ENCODE data around the gene ACTR3C. TPM values are rescaled to one million over a fixed set of nuclear protein-coding genes. Genes with fewer than 3 reads are reported as not detected.

Gene ACTR3C
- total RNA-seq, 3 donors from 2014 or later = 5.0 to 54.0 (median 30.2) TPM

DNA sequence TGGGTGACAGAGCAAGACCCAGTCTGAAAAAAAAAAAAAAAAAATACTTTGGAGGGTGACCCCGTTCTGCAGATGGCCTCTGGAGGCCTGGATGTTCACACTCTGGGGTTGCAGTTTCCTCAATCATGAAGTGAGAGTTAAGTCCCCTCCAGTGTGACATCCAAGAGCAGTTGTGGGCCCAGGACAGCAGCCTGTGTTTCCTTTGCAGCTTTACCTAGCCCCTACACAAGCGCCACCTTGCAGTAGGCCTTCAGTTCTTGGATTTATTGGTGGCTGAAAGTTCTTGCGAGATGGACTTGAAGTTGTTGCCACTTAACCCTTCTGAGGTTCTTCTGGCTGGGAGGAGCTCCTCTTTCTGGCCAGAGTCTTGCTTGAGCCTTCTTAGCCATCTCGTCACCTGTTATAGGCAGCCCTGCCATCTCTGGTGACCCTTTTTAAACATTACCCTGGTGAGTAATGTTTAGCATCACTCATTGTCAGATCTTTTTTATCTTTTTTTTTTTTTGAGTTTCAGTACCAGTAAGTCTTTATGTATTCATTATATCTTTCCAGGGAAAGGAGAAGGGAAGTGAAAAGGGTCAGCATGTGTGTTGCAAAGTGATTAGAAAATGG, 3.4 kb upstream of the ACTR3C start:
- intact Hi-C loops (cut with DNase I; ENCODE audit: low total_unique reads) = no loop called here
- no peak overlapping the region for H3K27ac ChIP-seq
- peaks cover 0 to 8% of the 10 kb centered on the region in 2 donors for H3K4me1 ChIP-seq
- H3K4me3 ChIP-seq = no peak overlapping the region
- DNase-seq (ENCODE audit: low spot score in 2 of 2) = no peak
- H3K9me3 ChIP-seq = no peaks in the 10 kb centered on the region
- no peaks in the 10 kb centered on the region for H3K27me3 ChIP-seq
- TF ChIP-seq POLR2A (IDR thresholded peaks at IDR 0.05) (no peak), POLR2AphosphoS5 (IDR thresholded peaks at IDR 0.05) (no peak)
- TF ChIP-seq, protein P1, sequence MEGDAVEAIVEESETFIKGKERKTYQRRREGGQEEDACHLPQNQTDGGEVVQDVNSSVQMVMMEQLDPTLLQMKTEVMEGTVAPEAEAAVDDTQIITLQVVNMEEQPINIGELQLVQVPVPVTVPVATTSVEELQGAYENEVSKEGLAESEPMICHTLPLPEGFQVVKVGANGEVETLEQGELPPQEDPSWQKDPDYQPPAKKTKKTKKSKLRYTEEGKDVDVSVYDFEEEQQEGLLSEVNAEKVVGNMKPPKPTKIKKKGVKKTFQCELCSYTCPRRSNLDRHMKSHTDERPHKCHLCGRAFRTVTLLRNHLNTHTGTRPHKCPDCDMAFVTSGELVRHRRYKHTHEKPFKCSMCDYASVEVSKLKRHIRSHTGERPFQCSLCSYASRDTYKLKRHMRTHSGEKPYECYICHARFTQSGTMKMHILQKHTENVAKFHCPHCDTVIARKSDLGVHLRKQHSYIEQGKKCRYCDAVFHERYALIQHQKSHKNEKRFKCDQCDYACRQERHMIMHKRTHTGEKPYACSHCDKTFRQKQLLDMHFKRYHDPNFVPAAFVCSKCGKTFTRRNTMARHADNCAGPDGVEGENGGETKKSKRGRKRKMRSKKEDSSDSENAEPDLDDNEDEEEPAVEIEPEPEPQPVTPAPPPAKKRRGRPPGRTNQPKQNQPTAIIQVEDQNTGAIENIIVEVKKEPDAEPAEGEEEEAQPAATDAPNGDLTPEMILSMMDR (IDR thresholded peaks at IDR 0.05) = no peak
- H3K36me3 ChIP-seq = no peaks in the 10 kb centered on the region

DNA sequence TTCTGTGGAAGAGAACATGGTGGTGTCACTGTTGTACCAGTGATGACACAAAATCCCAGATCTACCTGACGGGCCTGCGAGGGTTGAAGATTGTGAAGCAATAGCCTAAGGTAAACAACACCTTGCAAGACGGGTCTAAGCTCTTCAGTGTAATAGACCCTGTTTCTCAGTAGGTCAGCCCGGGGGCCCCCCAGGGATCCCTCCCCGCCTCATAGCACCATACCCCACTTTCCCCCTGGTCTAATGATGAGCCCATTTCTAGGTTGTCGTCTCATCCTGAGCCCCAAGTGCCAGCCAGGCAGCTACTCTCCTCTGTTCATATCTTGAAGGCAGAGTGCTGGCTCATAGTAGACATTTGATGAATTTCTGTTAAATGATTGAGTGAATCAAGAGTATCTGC, 2.6 kb upstream of the ACTR3C start:
- intact Hi-C loops (cut with DNase I; ENCODE audit: low total_unique reads) = no loop called here
- no peak for DNase-seq (ENCODE audit: low spot score in 2 of 2)

DNA sequence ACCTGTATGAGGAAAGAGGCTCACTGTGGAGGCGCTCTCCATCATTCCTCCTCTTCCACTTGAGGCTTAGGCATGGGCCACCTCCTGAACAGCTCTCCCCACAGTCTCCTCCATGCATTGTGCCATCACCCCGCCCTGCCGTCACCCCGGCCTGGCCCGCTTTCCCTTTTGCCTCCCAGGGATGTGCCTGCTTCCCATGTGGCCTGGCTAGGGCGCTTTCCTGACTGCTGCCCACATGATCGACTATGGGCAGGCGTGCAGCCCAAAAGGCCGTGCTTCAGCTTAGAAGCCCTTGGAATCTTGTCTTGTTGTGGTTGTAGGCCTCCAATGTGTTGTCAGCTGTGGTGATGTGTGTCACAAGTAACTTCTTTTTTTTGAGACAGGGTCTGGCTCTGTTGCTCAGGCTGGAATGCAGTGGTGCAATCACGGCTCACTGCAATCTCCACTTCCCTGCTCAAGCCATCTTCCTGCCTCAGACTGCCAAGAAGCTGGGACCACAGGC, 1.8 kb upstream of the ACTR3C start:
- peak in 1 of 3 donors; percentile 21 for TF ChIP-seq POLR2AphosphoS5 (IDR thresholded peaks at IDR 0.05)
- no peak for TF ChIP-seq POLR2A (IDR thresholded peaks at IDR 0.05)
- no peak for DNase-seq (ENCODE audit: low spot score in 2 of 2)
- Histone ChIP-seq H3K27ac (peak overlapping the region; percentile 91 to 92), H3K4me1 (peaks cover 0 to 8% of the 10 kb centered on the region in 2 donors), H3K9me3 (no peaks in the 10 kb centered on the region), H3K4me3 (peak overlapping the region in 1 of 3 donors; percentile 84), H3K27me3 (no peaks in the 10 kb centered on the region), H3K36me3 (no peaks in the 10 kb centered on the region)
- intact Hi-C loops (cut with DNase I; ENCODE audit: low total_unique reads) = no loop called here

More for the DNA sequence above, 2.6 kb upstream of the ACTR3C start:
- Histone ChIP-seq H3K4me1 (peaks cover 0 to 8% of the 10 kb centered on the region in 2 donors), H3K4me3 (no peak overlapping the region), H3K27me3 (no peaks in the 10 kb centered on the region), H3K36me3 (no peaks in the 10 kb centered on the region), H3K27ac (peak overlapping the region in 1 of 2 donors; percentile 35), H3K9me3 (no peaks in the 10 kb centered on the region)
- TF ChIP-seq POLR2AphosphoS5 (IDR thresholded peaks at IDR 0.05) = no peak
- TF ChIP-seq, protein P1 (IDR thresholded peaks at IDR 0.05) = no peak
- no peak for TF ChIP-seq POLR2A (IDR thresholded peaks at IDR 0.05)

DNA sequence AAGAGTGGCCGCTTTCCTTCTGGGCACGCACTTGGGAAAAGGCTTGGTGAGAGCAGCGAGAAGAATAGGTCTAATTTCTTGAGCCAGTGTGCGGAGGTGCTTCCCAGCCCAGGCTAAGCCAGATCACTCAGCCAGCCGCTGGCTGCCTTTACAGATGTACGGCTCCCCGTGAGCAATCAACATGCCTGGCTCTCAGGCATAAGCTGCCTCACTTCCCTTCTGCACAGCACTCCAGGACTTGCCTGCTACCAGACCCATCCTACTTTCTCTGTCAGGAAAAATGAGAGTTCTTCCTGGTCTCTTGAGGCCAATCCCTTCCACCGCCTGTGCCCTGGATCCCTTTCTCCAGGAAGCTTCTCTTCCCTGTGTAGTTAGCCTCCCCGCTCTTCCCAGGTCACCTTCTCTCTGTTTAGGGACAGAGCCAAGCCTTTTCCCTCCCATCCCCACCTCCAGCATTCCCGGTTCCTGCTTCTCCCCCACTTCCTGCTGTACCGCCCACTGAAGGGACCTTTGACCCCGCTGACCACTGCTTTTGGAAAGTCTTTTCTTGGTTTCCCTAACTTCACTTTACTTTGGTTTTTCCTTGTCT, 1.1 kb upstream of the ACTR3C start:
- H3K9me3 ChIP-seq = no peaks in the 10 kb centered on the region
- peak overlapping the region; percentile 91 to 92 for H3K27ac ChIP-seq
- H3K4me3 ChIP-seq = peak overlapping the region in 2 of 3 donors; percentile 84 to 92
- TF ChIP-seq, protein P1 (IDR thresholded peaks at IDR 0.05) = no peak
- TF ChIP-seq POLR2A (IDR thresholded peaks at IDR 0.05) = no peak
- no peak for TF ChIP-seq POLR2AphosphoS5 (IDR thresholded peaks at IDR 0.05)
- H3K36me3 ChIP-seq = no peaks in the 10 kb centered on the region
- no peak for DNase-seq (ENCODE audit: low spot score in 2 of 2)
- no peaks in the 10 kb centered on the region for H3K27me3 ChIP-seq
- peaks cover 0 to 8% of the 10 kb centered on the region in 2 donors for H3K4me1 ChIP-seq
- intact Hi-C loops (cut with DNase I; ENCODE audit: low total_unique reads) = no loop called here

DNA sequence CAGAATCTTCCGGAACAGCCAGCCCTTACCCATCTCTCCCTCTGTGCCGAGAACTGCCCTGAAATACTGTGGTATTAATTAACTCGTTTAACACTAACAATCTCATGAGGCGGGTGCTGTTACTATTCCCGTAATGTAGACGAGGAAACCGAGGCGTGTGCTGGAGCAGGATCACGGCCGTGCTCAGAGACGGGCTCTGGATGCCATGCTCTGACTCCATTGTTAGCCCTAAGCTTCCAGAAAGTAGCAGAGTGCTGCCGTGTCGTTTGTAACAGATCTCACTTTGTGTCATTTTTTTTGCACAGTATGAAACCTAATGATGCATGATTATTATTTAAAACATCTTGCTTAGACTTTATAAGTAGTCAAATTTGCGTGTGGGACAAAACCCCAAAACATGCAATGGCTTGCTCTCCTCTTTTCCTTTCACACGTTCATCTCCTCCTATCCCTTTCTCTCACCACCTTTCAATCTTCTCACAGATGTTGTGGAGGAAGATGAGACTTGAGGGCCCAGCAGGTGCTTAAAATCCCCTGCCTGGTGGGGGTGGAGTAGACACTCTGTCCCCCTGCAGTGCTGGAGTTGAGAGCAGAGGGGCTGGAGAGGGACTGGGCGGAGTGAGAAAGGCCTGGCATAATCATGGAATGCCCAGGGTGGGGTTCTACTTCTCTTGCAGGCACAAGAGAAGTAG, 482 bp upstream of the ACTR3C start:
- DNase-seq (ENCODE audit: low spot score in 2 of 2) = no peak
- intact Hi-C loops (cut with DNase I; ENCODE audit: low total_unique reads) = no loop called here
- H3K4me1 ChIP-seq = peaks cover 0 to 8% of the 10 kb centered on the region in 2 donors
- H3K36me3 ChIP-seq = no peaks in the 10 kb centered on the region
- H3K27me3 ChIP-seq = no peaks in the 10 kb centered on the region
- peak overlapping the region; percentile 47 to 92 (median 84) for H3K4me3 ChIP-seq
- TF ChIP-seq POLR2AphosphoS5 (IDR thresholded peaks at IDR 0.05) (no peak), POLR2A (IDR thresholded peaks at IDR 0.05) (no peak)
- TF ChIP-seq, protein P1 (IDR thresholded peaks at IDR 0.05) = no peak
- H3K27ac ChIP-seq = peak overlapping the region; percentile 91 to 92
- H3K9me3 ChIP-seq = no peaks in the 10 kb centered on the region
